Measurements from ENCODE around the gene DCAF6.

The DCAF6 gene

GRCh38 chr1:167981933-167982332 lies 45.5 kb downstream of the DCAF6 start:
- Histone ChIP-seq H3K18ac (ENCODE audit: low read depth in 1 of 2, low read length in 2 of 2) (no peak overlapping the region), H3K79me1 (replicated peaks; ENCODE audit: low read length, poor library complexity, severe bottlenecking) (peaks cover 25% of the 10 kb centered on the region), H2BK15ac (ENCODE audit: low read depth, poor library complexity, severe bottlenecking) (no peak overlapping the region), H3K9ac (ENCODE audit: low read length) (no peak overlapping the region), H3K36me3 (ENCODE audit: control insufficient read depth in 1 of 2, insufficient read depth in 2 of 2, low read depth in 1 of 2, low read length in 2 of 2) (peaks cover 17 to 71% of the 10 kb centered on the region in 2 experiments), H3K27me3 (ENCODE audit: control insufficient read depth in 1 of 2, insufficient read depth in 1 of 2, low read length in 2 of 2) (no peaks in the 10 kb centered on the region), H3K23ac (ENCODE audit: low read length in 2 of 2) (no peak overlapping the region), H2BK12ac (ENCODE audit: low read length in 2 of 2) (no peak overlapping the region), H3K27ac (ENCODE audit: low read length, poor library complexity, severe bottlenecking) (no peak overlapping the region), H4K91ac (ENCODE audit: low read length) (no peak overlapping the region), H3K4me2 (ENCODE audit: low read length, poor library complexity, severe bottlenecking) (no peak overlapping the region), H3K9me3 (ENCODE audit: control insufficient read depth, low read length) (no peaks in the 10 kb centered on the region), H2BK5ac (ENCODE audit: low read depth, low read length, poor library complexity, severe bottlenecking) (no peak overlapping the region), H3K14ac (ENCODE audit: low read length in 2 of 2) (no peak overlapping the region), H3K4me3 (ENCODE audit: insufficient read depth in 1 of 2, low read depth in 1 of 2, low read length in 2 of 2) (no peak overlapping the region), H2BK120ac (ENCODE audit: low read depth, low read length) (no peak overlapping the region), H3K4ac (ENCODE audit: low read depth in 1 of 2, low read length in 2 of 2) (no peak overlapping the region), H4K8ac (ENCODE audit: low read length) (no peak overlapping the region), H3K4me1 (ENCODE audit: control insufficient read depth, insufficient read depth, low read depth, low read length) (no peaks in the 10 kb centered on the region), H2AFZ (ENCODE audit: low read depth, low read length) (no peak overlapping the region), H2AK5ac (ENCODE audit: low read length, severe bottlenecking) (no peak overlapping the region)
- DNase-seq, result no peak
- WGBS, result over 99% methylated on average over 7 of the region's 9 CpGs

- Histone ChIP-seq H2BK15ac (ENCODE audit: low read depth, poor library complexity, severe bottlenecking) (no peak overlapping the region), H3K4me1 (ENCODE audit: control insufficient read depth, insufficient read depth, low read depth, low read length) (no peaks in the 10 kb centered on the region), H2AK5ac (ENCODE audit: low read length, severe bottlenecking) (no peak overlapping the region), H2AFZ (ENCODE audit: low read depth, low read length) (no peak overlapping the region), H4K8ac (ENCODE audit: low read length) (no peak overlapping the region), H2BK12ac (ENCODE audit: low read length in 2 of 2) (no peak overlapping the region), H3K4me3 (ENCODE audit: insufficient read depth in 1 of 2, low read depth in 1 of 2, low read length in 2 of 2) (no peak overlapping the region), H3K14ac (ENCODE audit: low read length in 2 of 2) (no peak overlapping the region), H2BK5ac (ENCODE audit: low read depth, low read length, poor library complexity, severe bottlenecking) (no peak overlapping the region), H3K27me3 (ENCODE audit: control insufficient read depth in 1 of 2, insufficient read depth in 1 of 2, low read length in 2 of 2) (no peaks in the 10 kb centered on the region), H3K4me2 (ENCODE audit: low read length, poor library complexity, severe bottlenecking) (no peak overlapping the region), H3K9me3 (ENCODE audit: control insufficient read depth, low read length) (no peaks in the 10 kb centered on the region), H3K9ac (ENCODE audit: low read length) (no peak overlapping the region), H3K4ac (ENCODE audit: low read depth in 1 of 2, low read length in 2 of 2) (no peak overlapping the region), H3K27ac (ENCODE audit: low read length, poor library complexity, severe bottlenecking) (no peak overlapping the region), H3K23ac (ENCODE audit: low read length in 2 of 2) (no peak overlapping the region), H2BK120ac (ENCODE audit: low read depth, low read length) (no peak overlapping the region), H3K18ac (ENCODE audit: low read depth in 1 of 2, low read length in 2 of 2) (no peak overlapping the region), H3K36me3 (ENCODE audit: control insufficient read depth in 1 of 2, insufficient read depth in 2 of 2, low read depth in 1 of 2, low read length in 2 of 2) (peaks cover 19 to 69% of the 10 kb centered on the region in 2 experiments), H4K91ac (ENCODE audit: low read length) (no peak overlapping the region), H3K79me1 (replicated peaks; ENCODE audit: low read length, poor library complexity, severe bottlenecking) (peaks cover 24% of the 10 kb centered on the region)
- no peak for DNase-seq
- WGBS, result 92% methylated on average over 2 of the region's 2 CpGs
These were observed 47.4 kb downstream of the DCAF6 start for GRCh38 chr1:167983797-167984420.

- no peak overlapping the region for H2BK5ac ChIP-seq (ENCODE audit: low read depth, low read length, poor library complexity, severe bottlenecking)
- peaks cover 13 to 69% of the 10 kb centered on the region in 2 experiments for H3K36me3 ChIP-seq (ENCODE audit: control insufficient read depth in 1 of 2, insufficient read depth in 2 of 2, low read depth in 1 of 2, low read length in 2 of 2)
- H3K9me3 ChIP-seq (ENCODE audit: control insufficient read depth, low read length), result no peaks in the 10 kb centered on the region
- no peaks in the 10 kb centered on the region for H3K27me3 ChIP-seq (ENCODE audit: control insufficient read depth in 1 of 2, insufficient read depth in 1 of 2, low read length in 2 of 2)
- no peak overlapping the region for H2AFZ ChIP-seq (ENCODE audit: low read depth, low read length)
- H3K79me1 ChIP-seq (replicated peaks; ENCODE audit: low read length, poor library complexity, severe bottlenecking), result peaks cover 22% of the 10 kb centered on the region
- no peak overlapping the region for H2BK120ac ChIP-seq (ENCODE audit: low read depth, low read length)
- no peak overlapping the region for H3K9ac ChIP-seq (ENCODE audit: low read length)
- H3K4ac ChIP-seq (ENCODE audit: low read depth in 1 of 2, low read length in 2 of 2), result no peak overlapping the region
- no peak overlapping the region for H3K14ac ChIP-seq (ENCODE audit: low read length in 2 of 2)
- no peak overlapping the region for H2BK15ac ChIP-seq (ENCODE audit: low read depth, poor library complexity, severe bottlenecking)
- H3K4me2 ChIP-seq (ENCODE audit: low read length, poor library complexity, severe bottlenecking), result no peak overlapping the region
- 88% methylated on average over 8 of the region's 8 CpGs for WGBS
- H3K4me1 ChIP-seq (ENCODE audit: control insufficient read depth, insufficient read depth, low read depth, low read length), result no peaks in the 10 kb centered on the region
- H2AK5ac ChIP-seq (ENCODE audit: low read length, severe bottlenecking), result no peak overlapping the region
- no peak overlapping the region for H3K4me3 ChIP-seq (ENCODE audit: insufficient read depth in 1 of 2, low read depth in 1 of 2, low read length in 2 of 2)
- no peak for DNase-seq
- no peak overlapping the region for H3K27ac ChIP-seq (ENCODE audit: low read length, poor library complexity, severe bottlenecking)
- no peak overlapping the region for H2BK12ac ChIP-seq (ENCODE audit: low read length in 2 of 2)
- H3K18ac ChIP-seq (ENCODE audit: low read depth in 1 of 2, low read length in 2 of 2), result peak overlapping the region in 1 of 2 experiments; percentile 40
- H4K8ac ChIP-seq (ENCODE audit: low read length), result no peak overlapping the region
- no peak overlapping the region for H4K91ac ChIP-seq (ENCODE audit: low read length)
- no peak overlapping the region for H3K23ac ChIP-seq (ENCODE audit: low read length in 2 of 2)
These were observed 48.5 kb downstream of the DCAF6 start for GRCh38 chr1:167984886-167985489.

- no peak overlapping the region for H3K27ac ChIP-seq (ENCODE audit: low read length, poor library complexity, severe bottlenecking)
- H2BK12ac ChIP-seq (ENCODE audit: low read length in 2 of 2), result no peak overlapping the region
- no peak overlapping the region for H3K4me2 ChIP-seq (ENCODE audit: low read length, poor library complexity, severe bottlenecking)
- H3K4me1 ChIP-seq (ENCODE audit: control insufficient read depth, insufficient read depth, low read depth, low read length), result no peaks in the 10 kb centered on the region
- no peak overlapping the region for H3K14ac ChIP-seq (ENCODE audit: low read length in 2 of 2)
- H3K4me3 ChIP-seq (ENCODE audit: insufficient read depth in 1 of 2, low read depth in 1 of 2, low read length in 2 of 2), result no peak overlapping the region
- H3K4ac ChIP-seq (ENCODE audit: low read depth in 1 of 2, low read length in 2 of 2), result no peak overlapping the region
- no peak for DNase-seq
- WGBS, result no CpG with 5 or more reads among the region's 3 CpGs
- H2AK5ac ChIP-seq (ENCODE audit: low read length, severe bottlenecking), result no peak overlapping the region
- H3K9ac ChIP-seq (ENCODE audit: low read length), result no peak overlapping the region
- no peak overlapping the region for H2BK15ac ChIP-seq (ENCODE audit: low read depth, poor library complexity, severe bottlenecking)
- H3K23ac ChIP-seq (ENCODE audit: low read length in 2 of 2), result no peak overlapping the region
- H4K8ac ChIP-seq (ENCODE audit: low read length), result no peak overlapping the region
- H2BK120ac ChIP-seq (ENCODE audit: low read depth, low read length), result no peak overlapping the region
- peaks cover 11 to 66% of the 10 kb centered on the region in 2 experiments for H3K36me3 ChIP-seq (ENCODE audit: control insufficient read depth in 1 of 2, insufficient read depth in 2 of 2, low read depth in 1 of 2, low read length in 2 of 2)
- no peaks in the 10 kb centered on the region for H3K9me3 ChIP-seq (ENCODE audit: control insufficient read depth, low read length)
- no peak overlapping the region for H4K91ac ChIP-seq (ENCODE audit: low read length)
- H3K18ac ChIP-seq (ENCODE audit: low read depth in 1 of 2, low read length in 2 of 2), result no peak overlapping the region
- H2BK5ac ChIP-seq (ENCODE audit: low read depth, low read length, poor library complexity, severe bottlenecking), result no peak overlapping the region
- peaks cover 19% of the 10 kb centered on the region for H3K79me1 ChIP-seq (replicated peaks; ENCODE audit: low read length, poor library complexity, severe bottlenecking)
- no peak overlapping the region for H2AFZ ChIP-seq (ENCODE audit: low read depth, low read length)
- H3K27me3 ChIP-seq (ENCODE audit: control insufficient read depth in 1 of 2, insufficient read depth in 1 of 2, low read length in 2 of 2), result no peaks in the 10 kb centered on the region
These were observed 50.7 kb downstream of the DCAF6 start for GRCh38 chr1:167987174-167987573.
